GM19468 (cell line): Measurements from ENCODE around the gene ZNF48.

Experiments used
- ATAC-seq: cut with Tn5 transposase; IDR thresholded peaks from one replicate; pipeline ENCODE4 v1.9.1; 2021; ENCODE audit warnings: mild to moderate bottlenecking, moderate library complexity, moderate number of reproducible peaks; ENCODE audit not compliant: unreplicated experiment; ENCODE audit errors: extremely low read depth

The ZNF48 gene

GRCh38 chr16:30430428-30430970, 35.3 kb downstream of the ZNF48 start:
- no peak for ATAC-seq

- ATAC-seq = no peak
These were observed 39.6 kb downstream of the ZNF48 start for GRCh38 chr16:30434852-30435251.

GRCh38 chr16:30437511-30438046, 42.4 kb downstream of the ZNF48 start:
- no peak for ATAC-seq

- ATAC-seq = no peak
These were observed 43.6 kb downstream of the ZNF48 start for GRCh38 chr16:30438835-30439234.

- ATAC-seq = no peak
These were observed 44.6 kb downstream of the ZNF48 start for GRCh38 chr16:30439720-30440348.

GRCh38 chr16:30443631-30444030, 48.4 kb downstream of the ZNF48 start:
- no peak for ATAC-seq

- no peak for ATAC-seq
These were observed 49.3 kb downstream of the ZNF48 start for GRCh38 chr16:30444231-30445148.

- no peak for ATAC-seq
These were observed 49.9 kb downstream of the ZNF48 start for GRCh38 chr16:30445149-30445407.

GRCh38 chr16:30445408-30446202, 50.4 kb downstream of the ZNF48 start, which contains the start of gene SEPHS2:
Gene SEPHS2, minus strand, starts transcription at chr16:30445874. Its CDS starts 147 bp downstream, at chr16:30445727.
- ATAC-seq = peak; percentile 63

- ATAC-seq = no peak
These were observed 51.0 kb downstream of the ZNF48 start for GRCh38 chr16:30446203-30446595.

GRCh38 chr16:30447512-30448226, 52.4 kb downstream of the ZNF48 start:
- no peak for ATAC-seq

- ATAC-seq = no peak
These were observed 53.9 kb downstream of the ZNF48 start for GRCh38 chr16:30449116-30449435.
